Measurements from ENCODE around the gene PXDN. TPM values are rescaled to one million over a fixed set of nuclear protein-coding genes. Genes with fewer than 3 reads are reported as not detected.

Gene PXDN
- total RNA-seq, 1 experiment from 2014 or later, result 146 TPM

DNA sequence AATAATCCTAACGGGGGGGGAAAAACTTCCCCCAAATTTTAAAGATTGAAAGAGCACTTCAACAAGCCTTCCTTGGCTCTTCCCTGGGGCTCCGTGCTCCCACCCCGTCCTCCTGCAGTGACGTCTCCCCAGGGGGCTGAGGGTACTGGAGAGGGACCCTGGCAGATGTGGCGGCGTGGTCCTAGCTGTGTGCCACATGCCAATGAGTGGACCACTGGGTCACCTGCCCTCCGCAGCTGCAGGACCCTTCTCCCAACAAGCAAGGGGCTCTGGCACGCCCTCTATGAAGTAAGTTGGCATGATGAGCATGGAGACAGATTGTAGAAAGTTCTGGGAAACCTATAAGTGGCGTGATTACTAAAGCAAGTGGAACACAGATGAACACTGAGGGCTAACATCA, 46.7 kb downstream of the PXDN start:
- ChIA-PET POLR2A (no interaction called here), CTCF (no interaction called here)
- Mint-ChIP-seq H3K27ac (no peak overlapping the region), H3K4me3 (no peak overlapping the region), H3K36me3 (peaks cover 3% of the 10 kb centered on the region; the same call in 1 of the 2 replicates), H3K9me3 (no peaks in the 10 kb centered on the region), H3K4me1 (peaks cover 38% of the 10 kb centered on the region), H3K27me3 (ENCODE audit: low read depth) (no peaks in the 10 kb centered on the region; the same call in 1 of the 2 replicates)
- no peak for TF ChIP-seq NFE2L1 (CRISPR knock-in tag; IDR thresholded peaks at IDR 0.05)
- TF ChIP-seq, protein P1, sequence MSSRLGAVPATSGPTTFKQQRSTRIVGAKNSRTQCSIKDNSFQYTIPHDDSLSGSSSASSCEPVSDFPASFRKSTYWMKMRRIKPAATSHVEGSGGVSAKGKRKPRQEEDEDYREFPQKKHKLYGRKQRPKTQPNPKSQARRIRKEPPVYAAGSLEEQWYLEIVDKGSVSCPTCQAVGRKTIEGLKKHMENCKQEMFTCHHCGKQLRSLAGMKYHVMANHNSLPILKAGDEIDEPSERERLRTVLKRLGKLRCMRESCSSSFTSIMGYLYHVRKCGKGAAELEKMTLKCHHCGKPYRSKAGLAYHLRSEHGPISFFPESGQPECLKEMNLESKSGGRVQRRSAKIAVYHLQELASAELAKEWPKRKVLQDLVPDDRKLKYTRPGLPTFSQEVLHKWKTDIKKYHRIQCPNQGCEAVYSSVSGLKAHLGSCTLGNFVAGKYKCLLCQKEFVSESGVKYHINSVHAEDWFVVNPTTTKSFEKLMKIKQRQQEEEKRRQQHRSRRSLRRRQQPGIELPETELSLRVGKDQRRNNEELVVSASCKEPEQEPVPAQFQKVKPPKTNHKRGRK (CRISPR knock-in tag; IDR thresholded peaks at IDR 0.05; ENCODE audit: borderline replicate concordance), result no peak
- no peak for TF ChIP-seq GABPB1 (CRISPR knock-in tag; IDR thresholded peaks at IDR 0.05)
- TF ChIP-seq, protein P2, sequence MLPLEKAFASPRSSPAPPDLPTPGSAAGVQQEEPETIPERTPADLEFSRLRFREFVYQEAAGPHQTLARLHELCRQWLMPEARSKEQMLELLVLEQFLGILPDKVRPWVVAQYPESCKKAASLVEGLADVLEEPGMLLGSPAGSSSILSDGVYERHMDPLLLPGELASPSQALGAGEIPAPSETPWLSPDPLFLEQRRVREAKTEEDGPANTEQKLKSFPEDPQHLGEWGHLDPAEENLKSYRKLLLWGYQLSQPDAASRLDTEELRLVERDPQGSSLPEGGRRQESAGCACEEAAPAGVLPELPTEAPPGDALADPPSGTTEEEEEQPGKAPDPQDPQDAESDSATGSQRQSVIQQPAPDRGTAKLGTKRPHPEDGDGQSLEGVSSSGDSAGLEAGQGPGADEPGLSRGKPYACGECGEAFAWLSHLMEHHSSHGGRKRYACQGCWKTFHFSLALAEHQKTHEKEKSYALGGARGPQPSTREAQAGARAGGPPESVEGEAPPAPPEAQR (CRISPR knock-in tag; IDR thresholded peaks at IDR 0.05), result no peak
- no peak for TF ChIP-seq ZNF396 (CRISPR knock-in tag; IDR thresholded peaks at IDR 0.05; ENCODE audit: borderline replicate concordance)
- no peak for TF ChIP-seq ESRRA (CRISPR knock-in tag; IDR thresholded peaks at IDR 0.05; ENCODE audit: borderline replicate concordance)
- TF ChIP-seq, protein P3, sequence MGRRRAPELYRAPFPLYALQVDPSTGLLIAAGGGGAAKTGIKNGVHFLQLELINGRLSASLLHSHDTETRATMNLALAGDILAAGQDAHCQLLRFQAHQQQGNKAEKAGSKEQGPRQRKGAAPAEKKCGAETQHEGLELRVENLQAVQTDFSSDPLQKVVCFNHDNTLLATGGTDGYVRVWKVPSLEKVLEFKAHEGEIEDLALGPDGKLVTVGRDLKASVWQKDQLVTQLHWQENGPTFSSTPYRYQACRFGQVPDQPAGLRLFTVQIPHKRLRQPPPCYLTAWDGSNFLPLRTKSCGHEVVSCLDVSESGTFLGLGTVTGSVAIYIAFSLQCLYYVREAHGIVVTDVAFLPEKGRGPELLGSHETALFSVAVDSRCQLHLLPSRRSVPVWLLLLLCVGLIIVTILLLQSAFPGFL (CRISPR knock-in tag; IDR thresholded peaks at IDR 0.05; ENCODE audit: borderline replicate concordance), result no peak
- TF ChIP-seq, protein P4, sequence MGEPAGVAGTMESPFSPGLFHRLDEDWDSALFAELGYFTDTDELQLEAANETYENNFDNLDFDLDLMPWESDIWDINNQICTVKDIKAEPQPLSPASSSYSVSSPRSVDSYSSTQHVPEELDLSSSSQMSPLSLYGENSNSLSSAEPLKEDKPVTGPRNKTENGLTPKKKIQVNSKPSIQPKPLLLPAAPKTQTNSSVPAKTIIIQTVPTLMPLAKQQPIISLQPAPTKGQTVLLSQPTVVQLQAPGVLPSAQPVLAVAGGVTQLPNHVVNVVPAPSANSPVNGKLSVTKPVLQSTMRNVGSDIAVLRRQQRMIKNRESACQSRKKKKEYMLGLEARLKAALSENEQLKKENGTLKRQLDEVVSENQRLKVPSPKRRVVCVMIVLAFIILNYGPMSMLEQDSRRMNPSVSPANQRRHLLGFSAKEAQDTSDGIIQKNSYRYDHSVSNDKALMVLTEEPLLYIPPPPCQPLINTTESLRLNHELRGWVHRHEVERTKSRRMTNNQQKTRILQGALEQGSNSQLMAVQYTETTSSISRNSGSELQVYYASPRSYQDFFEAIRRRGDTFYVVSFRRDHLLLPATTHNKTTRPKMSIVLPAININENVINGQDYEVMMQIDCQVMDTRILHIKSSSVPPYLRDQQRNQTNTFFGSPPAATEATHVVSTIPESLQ (CRISPR knock-in tag; IDR thresholded peaks at IDR 0.05), result no peak
- no peak for TF ChIP-seq ZNF416 (CRISPR knock-in tag; IDR thresholded peaks at IDR 0.05)
- TF ChIP-seq, protein P5, sequence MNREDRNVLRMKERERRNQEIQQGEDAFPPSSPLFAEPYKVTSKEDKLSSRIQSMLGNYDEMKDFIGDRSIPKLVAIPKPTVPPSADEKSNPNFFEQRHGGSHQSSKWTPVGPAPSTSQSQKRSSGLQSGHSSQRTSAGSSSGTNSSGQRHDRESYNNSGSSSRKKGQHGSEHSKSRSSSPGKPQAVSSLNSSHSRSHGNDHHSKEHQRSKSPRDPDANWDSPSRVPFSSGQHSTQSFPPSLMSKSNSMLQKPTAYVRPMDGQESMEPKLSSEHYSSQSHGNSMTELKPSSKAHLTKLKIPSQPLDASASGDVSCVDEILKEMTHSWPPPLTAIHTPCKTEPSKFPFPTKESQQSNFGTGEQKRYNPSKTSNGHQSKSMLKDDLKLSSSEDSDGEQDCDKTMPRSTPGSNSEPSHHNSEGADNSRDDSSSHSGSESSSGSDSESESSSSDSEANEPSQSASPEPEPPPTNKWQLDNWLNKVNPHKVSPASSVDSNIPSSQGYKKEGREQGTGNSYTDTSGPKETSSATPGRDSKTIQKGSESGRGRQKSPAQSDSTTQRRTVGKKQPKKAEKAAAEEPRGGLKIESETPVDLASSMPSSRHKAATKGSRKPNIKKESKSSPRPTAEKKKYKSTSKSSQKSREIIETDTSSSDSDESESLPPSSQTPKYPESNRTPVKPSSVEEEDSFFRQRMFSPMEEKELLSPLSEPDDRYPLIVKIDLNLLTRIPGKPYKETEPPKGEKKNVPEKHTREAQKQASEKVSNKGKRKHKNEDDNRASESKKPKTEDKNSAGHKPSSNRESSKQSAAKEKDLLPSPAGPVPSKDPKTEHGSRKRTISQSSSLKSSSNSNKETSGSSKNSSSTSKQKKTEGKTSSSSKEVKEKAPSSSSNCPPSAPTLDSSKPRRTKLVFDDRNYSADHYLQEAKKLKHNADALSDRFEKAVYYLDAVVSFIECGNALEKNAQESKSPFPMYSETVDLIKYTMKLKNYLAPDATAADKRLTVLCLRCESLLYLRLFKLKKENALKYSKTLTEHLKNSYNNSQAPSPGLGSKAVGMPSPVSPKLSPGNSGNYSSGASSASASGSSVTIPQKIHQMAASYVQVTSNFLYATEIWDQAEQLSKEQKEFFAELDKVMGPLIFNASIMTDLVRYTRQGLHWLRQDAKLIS (CRISPR knock-in tag; IDR thresholded peaks at IDR 0.05; ENCODE audit: borderline replicate concordance), result no peak
- TF ChIP-seq, protein P6, sequence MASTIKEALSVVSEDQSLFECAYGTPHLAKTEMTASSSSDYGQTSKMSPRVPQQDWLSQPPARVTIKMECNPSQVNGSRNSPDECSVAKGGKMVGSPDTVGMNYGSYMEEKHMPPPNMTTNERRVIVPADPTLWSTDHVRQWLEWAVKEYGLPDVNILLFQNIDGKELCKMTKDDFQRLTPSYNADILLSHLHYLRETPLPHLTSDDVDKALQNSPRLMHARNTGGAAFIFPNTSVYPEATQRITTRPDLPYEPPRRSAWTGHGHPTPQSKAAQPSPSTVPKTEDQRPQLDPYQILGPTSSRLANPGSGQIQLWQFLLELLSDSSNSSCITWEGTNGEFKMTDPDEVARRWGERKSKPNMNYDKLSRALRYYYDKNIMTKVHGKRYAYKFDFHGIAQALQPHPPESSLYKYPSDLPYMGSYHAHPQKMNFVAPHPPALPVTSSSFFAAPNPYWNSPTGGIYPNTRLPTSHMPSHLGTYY (CRISPR knock-in tag; IDR thresholded peaks at IDR 0.05), result no peak
- ATAC-seq, result no peak
- no peak for DNase-seq (ENCODE audit: low spot score)

DNA sequence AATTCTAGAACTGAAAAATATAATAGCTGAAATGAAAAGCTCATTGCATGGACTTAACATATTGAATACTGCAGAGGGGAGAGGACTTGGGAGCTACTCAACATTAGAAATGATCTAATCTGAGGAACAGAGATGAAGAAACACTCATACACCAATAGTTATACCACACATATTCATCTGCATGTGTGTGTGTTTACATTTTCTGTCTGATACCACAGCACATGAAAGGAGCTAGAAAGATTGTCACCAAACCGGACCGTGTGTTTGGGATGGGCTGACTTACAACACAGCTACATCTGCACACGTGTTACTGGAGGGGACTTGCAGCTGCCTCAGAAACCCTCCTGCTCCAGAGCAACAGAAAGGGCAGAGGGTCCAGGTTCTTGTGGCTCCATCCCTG, 47.8 kb downstream of the PXDN start:
- Mint-ChIP-seq H3K4me3 (no peak overlapping the region), H3K4me1 (peaks cover 27% of the 10 kb centered on the region), H3K27ac (no peak overlapping the region), H3K27me3 (ENCODE audit: low read depth) (no peaks in the 10 kb centered on the region; the same call in 1 of the 2 replicates), H3K36me3 (peaks cover 5% of the 10 kb centered on the region; the same call in 1 of the 2 replicates), H3K9me3 (no peaks in the 10 kb centered on the region)
- no peak for DNase-seq (ENCODE audit: low spot score)
- POLR2A ChIA-PET, result no interaction called here
- CTCF ChIA-PET, result interaction anchor here (0.9 kb wide), 1 partner anchor 11 kb away, joined by 3 read pairs; no protein-coding TSS in a partner anchor
- no peak for ATAC-seq
- TF ChIP-seq TEAD4 (CRISPR knock-in tag; IDR thresholded peaks at IDR 0.05) (no peak), SMAD3 (CRISPR knock-in tag; IDR thresholded peaks at IDR 0.05; ENCODE audit: borderline replicate concordance) (no peak), SOX15 (CRISPR knock-in tag; IDR thresholded peaks at IDR 0.05) (no peak), NFYB (CRISPR knock-in tag; conservative IDR thresholded peaks at IDR 0.05; ENCODE audit: low read depth) (no peak), CREM (CRISPR knock-in tag; IDR thresholded peaks at IDR 0.05) (no peak), RORB (CRISPR knock-in tag; IDR thresholded peaks at IDR 0.05) (no peak), ZNF138 (CRISPR knock-in tag; conservative IDR thresholded peaks at IDR 0.05) (no peak), TEAD1 (CRISPR knock-in tag; IDR thresholded peaks at IDR 0.05) (no peak), FOXJ3 (CRISPR knock-in tag; IDR thresholded peaks at IDR 0.05; ENCODE audit: borderline replicate concordance) (no peak), FOXK1 (CRISPR knock-in tag; IDR thresholded peaks at IDR 0.05) (no peak), GRHL2 (CRISPR knock-in tag; IDR thresholded peaks at IDR 0.05; ENCODE audit: insufficient replicate concordance, severe bottlenecking) (no peak)
- TF ChIP-seq, protein P7, sequence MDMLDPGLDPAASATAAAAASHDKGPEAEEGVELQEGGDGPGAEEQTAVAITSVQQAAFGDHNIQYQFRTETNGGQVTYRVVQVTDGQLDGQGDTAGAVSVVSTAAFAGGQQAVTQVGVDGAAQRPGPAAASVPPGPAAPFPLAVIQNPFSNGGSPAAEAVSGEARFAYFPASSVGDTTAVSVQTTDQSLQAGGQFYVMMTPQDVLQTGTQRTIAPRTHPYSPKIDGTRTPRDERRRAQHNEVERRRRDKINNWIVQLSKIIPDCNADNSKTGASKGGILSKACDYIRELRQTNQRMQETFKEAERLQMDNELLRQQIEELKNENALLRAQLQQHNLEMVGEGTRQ (CRISPR knock-in tag; IDR thresholded peaks at IDR 0.05), result no peak
- TF ChIP-seq, protein P8, sequence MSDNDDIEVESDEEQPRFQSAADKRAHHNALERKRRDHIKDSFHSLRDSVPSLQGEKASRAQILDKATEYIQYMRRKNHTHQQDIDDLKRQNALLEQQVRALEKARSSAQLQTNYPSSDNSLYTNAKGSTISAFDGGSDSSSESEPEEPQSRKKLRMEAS (CRISPR knock-in tag; IDR thresholded peaks at IDR 0.05), result no peak
